Measurements from ENCODE around the gene CCL18.
"Not testable (repeated sequence)": the region's sequence is repeated elsewhere in the genome, so short reads cannot be mapped to it uniquely, and the experiment has no call there.

Gene CCL18

GRCh38 chr17:36089339-36089865, 25.3 kb downstream of the CCL18 start:
- H3K36me3 ChIP-seq (ENCODE audit: control insufficient read depth in 1 of 2, insufficient read depth in 2 of 2, low read length in 2 of 2), result no peaks in the 10 kb centered on the region
- H3K27me3 ChIP-seq (ENCODE audit: low read depth, low read length), result no peaks in the 10 kb centered on the region
- no peak overlapping the region for H3K27ac ChIP-seq (ENCODE audit: low read length)
- peaks cover 0 to 4% of the 10 kb centered on the region in 2 donors for H3K4me1 ChIP-seq (ENCODE audit: control insufficient read depth in 1 of 2, insufficient read depth in 2 of 2, low read length in 2 of 2)
- H3K4me3 ChIP-seq (ENCODE audit: low read depth in 1 of 2, low read length in 2 of 2), result no peak overlapping the region
- H3K9me3 ChIP-seq (ENCODE audit: control insufficient read depth in 1 of 2, low read length in 2 of 2), result no peaks in the 10 kb centered on the region

- no peaks in the 10 kb centered on the region for H3K27me3 ChIP-seq (ENCODE audit: low read depth, low read length)
- H3K4me1 ChIP-seq (ENCODE audit: control insufficient read depth in 1 of 2, insufficient read depth in 2 of 2, low read length in 2 of 2), result peaks cover 0 to 3% of the 10 kb centered on the region in 2 donors
These were observed 26.1 kb downstream of the CCL18 start, which contains the start of gene CCL3 for GRCh38 chr17:36089888-36090836. Gene CCL3, minus strand, starts transcription at chr17:36090143. Its CDS starts 85 bp downstream, at chr17:36090058.

GRCh38 chr17:36092230-36092629, 28.2 kb downstream of the CCL18 start:
- H3K9me3 ChIP-seq (ENCODE audit: control insufficient read depth in 1 of 2, low read length in 2 of 2), result no peaks in the 10 kb centered on the region
- no peaks in the 10 kb centered on the region for H3K36me3 ChIP-seq (ENCODE audit: control insufficient read depth in 1 of 2, insufficient read depth in 2 of 2, low read length in 2 of 2)
- no peak overlapping the region for H3K27ac ChIP-seq (ENCODE audit: low read length)
- H3K4me1 ChIP-seq (ENCODE audit: control insufficient read depth in 1 of 2, insufficient read depth in 2 of 2, low read length in 2 of 2), result no peaks in the 10 kb centered on the region
- no peaks in the 10 kb centered on the region for H3K27me3 ChIP-seq (ENCODE audit: low read depth, low read length)
- H3K4me3 ChIP-seq (ENCODE audit: low read depth in 1 of 2, low read length in 2 of 2), result no peak overlapping the region

More at GRCh38 chr17:36089888-36090836, 26.1 kb downstream of the CCL18 start, which contains the start of gene CCL3:
- H3K36me3 ChIP-seq (ENCODE audit: control insufficient read depth in 1 of 2, insufficient read depth in 2 of 2, low read length in 2 of 2), result no peaks in the 10 kb centered on the region
- no peak within 1 kb of the TSS for H3K4me3 ChIP-seq (ENCODE audit: low read depth in 1 of 2, low read length in 2 of 2)
- H3K9me3 ChIP-seq (ENCODE audit: control insufficient read depth in 1 of 2, low read length in 2 of 2), result no peaks in the 10 kb centered on the region
- no peak within 1 kb of the TSS for H3K27ac ChIP-seq (ENCODE audit: low read length)

GRCh38 chr17:36092715-36093114, 28.6 kb downstream of the CCL18 start:
- H3K27me3 ChIP-seq (ENCODE audit: low read depth, low read length); H3K27ac ChIP-seq (ENCODE audit: low read length); H3K4me3 ChIP-seq (ENCODE audit: low read depth in 1 of 2, low read length in 2 of 2); H3K36me3 ChIP-seq (ENCODE audit: control insufficient read depth in 1 of 2, insufficient read depth in 2 of 2, low read length in 2 of 2); H3K4me1 ChIP-seq (ENCODE audit: control insufficient read depth in 1 of 2, insufficient read depth in 2 of 2, low read length in 2 of 2); H3K9me3 ChIP-seq (ENCODE audit: control insufficient read depth in 1 of 2, low read length in 2 of 2): not testable (repeated sequence)

GRCh38 chr17:36094232-36094631, 30.2 kb downstream of the CCL18 start:
- no peaks in the 10 kb centered on the region for H3K27me3 ChIP-seq (ENCODE audit: low read depth, low read length)
- H3K4me3 ChIP-seq (ENCODE audit: low read depth in 1 of 2, low read length in 2 of 2), result no peak overlapping the region
- no peak overlapping the region for H3K27ac ChIP-seq (ENCODE audit: low read length)
- no peaks in the 10 kb centered on the region for H3K9me3 ChIP-seq (ENCODE audit: control insufficient read depth in 1 of 2, low read length in 2 of 2)
- no peaks in the 10 kb centered on the region for H3K4me1 ChIP-seq (ENCODE audit: control insufficient read depth in 1 of 2, insufficient read depth in 2 of 2, low read length in 2 of 2)
- H3K36me3 ChIP-seq (ENCODE audit: control insufficient read depth in 1 of 2, insufficient read depth in 2 of 2, low read length in 2 of 2), result no peaks in the 10 kb centered on the region

- H3K36me3 ChIP-seq (ENCODE audit: control insufficient read depth in 1 of 2, insufficient read depth in 2 of 2, low read length in 2 of 2), result no peaks in the 10 kb centered on the region
- H3K27ac ChIP-seq (ENCODE audit: low read length), result no peak overlapping the region
- H3K9me3 ChIP-seq (ENCODE audit: control insufficient read depth in 1 of 2, low read length in 2 of 2), result no peaks in the 10 kb centered on the region
- no peaks in the 10 kb centered on the region for H3K27me3 ChIP-seq (ENCODE audit: low read depth, low read length)
- no peaks in the 10 kb centered on the region for H3K4me1 ChIP-seq (ENCODE audit: control insufficient read depth in 1 of 2, insufficient read depth in 2 of 2, low read length in 2 of 2)
- no peak overlapping the region for H3K4me3 ChIP-seq (ENCODE audit: low read depth in 1 of 2, low read length in 2 of 2)
These were observed 30.7 kb downstream of the CCL18 start for GRCh38 chr17:36094746-36095145.

GRCh38 chr17:36095992-36096391, 31.9 kb downstream of the CCL18 start:
- H3K27ac ChIP-seq (ENCODE audit: low read length), result no peak overlapping the region
- H3K4me3 ChIP-seq (ENCODE audit: low read depth in 1 of 2, low read length in 2 of 2), result no peak overlapping the region
- no peaks in the 10 kb centered on the region for H3K4me1 ChIP-seq (ENCODE audit: control insufficient read depth in 1 of 2, insufficient read depth in 2 of 2, low read length in 2 of 2)
- H3K9me3 ChIP-seq (ENCODE audit: control insufficient read depth in 1 of 2, low read length in 2 of 2), result no peaks in the 10 kb centered on the region
- H3K36me3 ChIP-seq (ENCODE audit: control insufficient read depth in 1 of 2, insufficient read depth in 2 of 2, low read length in 2 of 2), result no peaks in the 10 kb centered on the region
- H3K27me3 ChIP-seq (ENCODE audit: low read depth, low read length), result no peaks in the 10 kb centered on the region

GRCh38 chr17:36099004-36099403, 34.9 kb downstream of the CCL18 start:
- not testable (repeated sequence) for H3K9me3 ChIP-seq (ENCODE audit: control insufficient read depth in 1 of 2, low read length in 2 of 2); H3K27me3 ChIP-seq (ENCODE audit: low read depth, low read length); H3K27ac ChIP-seq (ENCODE audit: low read length); H3K4me3 ChIP-seq (ENCODE audit: low read depth in 1 of 2, low read length in 2 of 2); H3K36me3 ChIP-seq (ENCODE audit: control insufficient read depth in 1 of 2, insufficient read depth in 2 of 2, low read length in 2 of 2); H3K4me1 ChIP-seq (ENCODE audit: control insufficient read depth in 1 of 2, insufficient read depth in 2 of 2, low read length in 2 of 2)

- H3K9me3 ChIP-seq (ENCODE audit: control insufficient read depth in 1 of 2, low read length in 2 of 2); H3K36me3 ChIP-seq (ENCODE audit: control insufficient read depth in 1 of 2, insufficient read depth in 2 of 2, low read length in 2 of 2); H3K27me3 ChIP-seq (ENCODE audit: low read depth, low read length); H3K4me3 ChIP-seq (ENCODE audit: low read depth in 1 of 2, low read length in 2 of 2); H3K4me1 ChIP-seq (ENCODE audit: control insufficient read depth in 1 of 2, insufficient read depth in 2 of 2, low read length in 2 of 2); H3K27ac ChIP-seq (ENCODE audit: low read length): not testable (repeated sequence)
These were observed 39.4 kb downstream of the CCL18 start, which contains the start of gene CCL4 for GRCh38 chr17:36103401-36103975. Gene CCL4, plus strand, starts transcription at chr17:36103827. Its CDS starts 79 bp downstream, at chr17:36103906.

GRCh38 chr17:36104246-36104645, 40.2 kb downstream of the CCL18 start:
- H3K9me3 ChIP-seq (ENCODE audit: control insufficient read depth in 1 of 2, low read length in 2 of 2); H3K36me3 ChIP-seq (ENCODE audit: control insufficient read depth in 1 of 2, insufficient read depth in 2 of 2, low read length in 2 of 2); H3K4me1 ChIP-seq (ENCODE audit: control insufficient read depth in 1 of 2, insufficient read depth in 2 of 2, low read length in 2 of 2); H3K4me3 ChIP-seq (ENCODE audit: low read depth in 1 of 2, low read length in 2 of 2); H3K27me3 ChIP-seq (ENCODE audit: low read depth, low read length); H3K27ac ChIP-seq (ENCODE audit: low read length): not testable (repeated sequence)

GRCh38 chr17:36104701-36105181, 40.7 kb downstream of the CCL18 start:
- H3K27ac ChIP-seq (ENCODE audit: low read length), result no peak overlapping the region

More at GRCh38 chr17:36104701-36105181, 40.7 kb downstream of the CCL18 start:
- Histone ChIP-seq H3K4me1 (ENCODE audit: control insufficient read depth in 1 of 2, insufficient read depth in 2 of 2, low read length in 2 of 2) (no peaks in the 10 kb centered on the region), H3K4me3 (ENCODE audit: low read depth in 1 of 2, low read length in 2 of 2) (no peak overlapping the region), H3K36me3 (ENCODE audit: control insufficient read depth in 1 of 2, insufficient read depth in 2 of 2, low read length in 2 of 2) (no peaks in the 10 kb centered on the region), H3K27me3 (ENCODE audit: low read depth, low read length) (no peaks in the 10 kb centered on the region), H3K9me3 (ENCODE audit: control insufficient read depth in 1 of 2, low read length in 2 of 2) (no peaks in the 10 kb centered on the region)

All from muscle layer of duodenum (tissue), 2 donors.